ENCODE measurements around the gene SGK2.

SGK2 gene

GRCh38 chr20:43539975-43540672 is 18.7 kb upstream of the SGK2 start:
- DNase-seq (ENCODE audit: extremely low spot score): no peak
- TF ChIP-seq CTCF (IDR thresholded peaks at IDR 0.05; ENCODE audit: control extremely low read depth, extremely low read depth, low read depth, missing control alignments): no peak
- POLR2A ChIA-PET: no interaction called here
- CTCF ChIA-PET: interaction anchor here (0.9 to 8.1 kb wide), 16 partner anchors 8 to 554 kb away, joined by 3 to 108 read pairs (median 6); partner anchors contain the start of gene SGK2

DNA sequence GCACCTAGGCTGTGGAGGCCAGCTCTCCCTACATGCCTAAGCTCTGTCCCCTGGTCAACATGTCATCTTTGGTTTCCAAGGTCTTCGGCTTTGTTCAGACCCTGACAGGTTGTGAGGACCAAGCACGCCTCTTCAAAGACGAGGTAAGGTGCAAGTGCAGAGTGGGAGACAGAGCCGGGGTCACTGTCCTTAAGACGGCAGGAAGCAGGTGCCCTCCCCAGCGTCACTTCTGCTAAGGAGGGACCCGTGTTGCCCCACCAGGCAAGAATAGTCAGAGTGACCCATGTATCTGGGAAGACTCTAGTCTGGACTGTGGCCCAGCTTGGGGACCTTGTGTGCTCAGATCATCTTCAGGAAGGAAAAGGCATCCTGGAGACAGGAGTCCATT is 18.2 kb upstream of the SGK2 start:
- POLR2A ChIA-PET: no interaction called here
- CTCF ChIA-PET: interaction anchor here (0.6 to 6.2 kb wide), 8 partner anchors 8 to 554 kb away, joined by 3 to 46 read pairs (median 3); no protein-coding TSS in a partner anchor
- TF ChIP-seq CTCF (IDR thresholded peaks at IDR 0.05; ENCODE audit: control extremely low read depth, extremely low read depth, low read depth, missing control alignments): no peak
- DNase-seq (ENCODE audit: extremely low spot score): no peak

DNA sequence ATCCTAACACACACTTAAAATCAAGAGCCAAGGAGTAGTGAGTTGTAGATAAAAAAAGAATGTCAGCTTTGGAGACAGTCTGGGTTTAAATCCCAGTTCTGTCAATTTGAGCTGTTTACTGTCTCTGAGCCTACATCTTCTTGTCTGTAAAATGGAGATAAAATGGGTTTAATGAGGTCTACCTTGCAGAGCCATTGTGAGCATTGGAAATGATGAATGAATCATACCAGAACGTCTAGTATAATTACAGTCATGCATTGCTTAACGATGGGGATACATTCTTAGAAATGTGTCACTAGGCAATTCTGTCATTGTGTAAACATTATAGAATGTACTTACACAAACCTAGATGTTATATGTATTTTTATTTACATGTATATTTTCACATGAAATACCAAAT is 17.6 kb upstream of the SGK2 start:
- no peak for TF ChIP-seq CTCF (IDR thresholded peaks at IDR 0.05; ENCODE audit: control extremely low read depth, extremely low read depth, low read depth, missing control alignments)
- POLR2A ChIA-PET: no interaction called here
- CTCF ChIA-PET: interaction anchor here (0.6 to 1.6 kb wide), 3 partner anchors 9 to 151 kb away, joined by 3 to 8 read pairs (median 3); no protein-coding TSS in a partner anchor
- no peak for DNase-seq (ENCODE audit: extremely low spot score)

DNA sequence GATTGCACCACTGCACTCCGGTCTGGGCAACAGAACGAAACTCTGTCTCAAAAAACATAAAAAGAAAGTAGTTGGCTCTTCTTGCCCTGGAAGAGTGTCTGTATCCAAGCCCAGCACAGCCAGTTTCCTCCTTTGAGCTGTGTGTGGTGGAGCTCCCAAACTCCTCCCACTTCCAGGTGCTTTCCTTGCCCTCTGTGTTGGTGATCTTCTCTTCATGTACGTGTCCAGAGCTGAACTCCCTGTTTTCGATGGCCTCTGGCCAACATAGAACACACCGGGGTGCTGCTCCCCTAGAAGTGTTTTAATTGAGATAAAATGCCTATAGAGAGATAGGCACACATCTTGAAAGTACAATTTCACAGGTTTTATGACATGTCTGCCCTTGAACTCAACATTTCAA is 16.7 kb upstream of the SGK2 start:
- ChIA-PET POLR2A (no interaction called here), CTCF (interaction anchor here (1.2 kb wide), 1 partner anchor 100 kb away, joined by 3 read pairs; no protein-coding TSS in a partner anchor)
- no peak for TF ChIP-seq CTCF (IDR thresholded peaks at IDR 0.05; ENCODE audit: control extremely low read depth, extremely low read depth, low read depth, missing control alignments)

GRCh38 chr20:43542674-43543073 is 16.2 kb upstream of the SGK2 start:
- POLR2A ChIA-PET: no interaction called here
- TF ChIP-seq CTCF (IDR thresholded peaks at IDR 0.05; ENCODE audit: control extremely low read depth, extremely low read depth, low read depth, missing control alignments): no peak
- CTCF ChIA-PET: interaction anchor here (1.2 kb wide), 1 partner anchor 101 kb away, joined by 3 read pairs; no protein-coding TSS in a partner anchor
- DNase-seq (ENCODE audit: extremely low spot score): no peak

More for the DNA sequence above, 16.7 kb upstream of the SGK2 start:
- no peak for DNase-seq (ENCODE audit: extremely low spot score)

GRCh38 chr20:43543138-43543537 is 15.7 kb upstream of the SGK2 start:
- no peak for TF ChIP-seq CTCF (IDR thresholded peaks at IDR 0.05; ENCODE audit: control extremely low read depth, extremely low read depth, low read depth, missing control alignments)
- CTCF ChIA-PET: no interaction called here
- POLR2A ChIA-PET: no interaction called here
- DNase-seq (ENCODE audit: extremely low spot score): no peak
